ENCODE data around the gene CCHCR1. TPM values are rescaled to one million over a fixed set of nuclear protein-coding genes. Genes with fewer than 3 reads are reported as not detected.

Gene CCHCR1
- polyA plus RNA-seq, 1 experiment, result 10.4 TPM

- peaks cover 13% of the 10 kb centered on the region for H3K27me3 ChIP-seq (ENCODE audit: control insufficient read depth, insufficient read depth, low read length)
- DNase-seq (ENCODE audit: low read depth, low spot score), result no peak
- no peak overlapping the region for H3K4me3 ChIP-seq (ENCODE audit: low read depth, low read length)
- POLR2A ChIA-PET, result no interaction called here
- no peak for TF ChIP-seq CTCF (IDR thresholded peaks at IDR 0.05; ENCODE audit: low read depth, low read length)
- H3K27ac ChIP-seq (ENCODE audit: low read depth, low read length), result no peak overlapping the region
- H3K9me3 ChIP-seq (ENCODE audit: control insufficient read depth, insufficient read depth, low read length), result no peaks in the 10 kb centered on the region; the same call in 1 of the 2 replicates
- CTCF ChIA-PET, result interaction anchor here (0.9 to 7.0 kb wide), 5 partner anchors 16 to 236 kb away, joined by 3 to 64 read pairs (median 5); partner anchors contain the start of gene PSORS1C1
These were observed 26.9 kb downstream of the CCHCR1 start for GRCh38 chr6:31130751-31131150.

DNA sequence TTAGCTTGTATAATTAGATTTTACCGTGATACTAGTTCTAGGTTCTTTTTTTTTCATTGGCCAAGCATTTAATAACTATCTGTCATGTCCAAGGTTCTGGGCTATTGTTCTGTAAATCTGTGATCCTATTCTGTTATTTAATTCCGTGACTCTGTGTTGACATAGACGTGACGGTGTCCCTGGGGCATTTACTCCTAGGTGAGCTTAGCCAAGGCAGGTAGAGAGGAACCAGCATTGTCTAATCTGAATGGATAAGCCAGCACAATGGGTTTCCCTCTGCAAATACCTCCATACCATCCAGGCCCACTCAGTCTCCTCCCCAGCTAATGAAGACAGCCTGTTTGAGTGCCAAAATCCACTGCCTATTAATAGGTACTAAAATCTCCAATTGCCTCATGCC lies 28.5 kb downstream of the CCHCR1 start:
- POLR2A ChIA-PET, result no interaction called here
- no peak for TF ChIP-seq CTCF (IDR thresholded peaks at IDR 0.05; ENCODE audit: low read depth, low read length)
- no peaks in the 10 kb centered on the region; the same call in 1 of the 2 replicates for H3K9me3 ChIP-seq (ENCODE audit: control insufficient read depth, insufficient read depth, low read length)
- peaks cover 13% of the 10 kb centered on the region for H3K27me3 ChIP-seq (ENCODE audit: control insufficient read depth, insufficient read depth, low read length)
- DNase-seq (ENCODE audit: low read depth, low spot score), result no peak
- H3K4me3 ChIP-seq (ENCODE audit: low read depth, low read length), result no peak overlapping the region
- CTCF ChIA-PET, result interaction anchor here (0.7 to 2.2 kb wide), 15 partner anchors 9 to 237 kb away, joined by 3 to 10 read pairs (median 4); partner anchors contain the start of genes PSORS1C2 and TCF19
- no peak overlapping the region for H3K27ac ChIP-seq (ENCODE audit: low read depth, low read length)

- no peaks in the 10 kb centered on the region; the same call in 1 of the 2 replicates for H3K9me3 ChIP-seq (ENCODE audit: control insufficient read depth, insufficient read depth, low read length)
- DNase-seq (ENCODE audit: low read depth, low spot score), result no peak
- peaks cover 13% of the 10 kb centered on the region for H3K27me3 ChIP-seq (ENCODE audit: control insufficient read depth, insufficient read depth, low read length)
- no peak overlapping the region for H3K27ac ChIP-seq (ENCODE audit: low read depth, low read length)
- ChIA-PET POLR2A (no interaction called here), CTCF (interaction anchor here (0.5 to 2.2 kb wide), 19 partner anchors 9 to 614 kb away, joined by 3 to 10 read pairs (median 3); partner anchors contain the start of genes PSORS1C2 and TCF19)
- TF ChIP-seq CTCF (IDR thresholded peaks at IDR 0.05; ENCODE audit: low read depth, low read length), result peak; percentile 88
- H3K4me3 ChIP-seq (ENCODE audit: low read depth, low read length), result no peak overlapping the region
These were observed 29.4 kb downstream of the CCHCR1 start for GRCh38 chr6:31128093-31128676.

GRCh38 chr6:31126396-31127175 lies 31.0 kb downstream of the CCHCR1 start:
- ChIA-PET CTCF (interaction anchor here (0.8 to 1.5 kb wide), 8 partner anchors 20 to 673 kb away, joined by 3 to 5 read pairs (median 4); partner anchors contain the start of gene VARS2), POLR2A (no interaction called here)
- Histone ChIP-seq H3K9me3 (ENCODE audit: control insufficient read depth, insufficient read depth, low read length) (no peaks in the 10 kb centered on the region; the same call in 1 of the 2 replicates), H3K27me3 (ENCODE audit: control insufficient read depth, insufficient read depth, low read length) (peaks cover 13% of the 10 kb centered on the region), H3K27ac (ENCODE audit: low read depth, low read length) (no peak overlapping the region), H3K4me3 (ENCODE audit: low read depth, low read length) (no peak overlapping the region)
- no peak for TF ChIP-seq CTCF (IDR thresholded peaks at IDR 0.05; ENCODE audit: low read depth, low read length)
- no peak for DNase-seq (ENCODE audit: low read depth, low spot score)

Measured in AG04450 (cell line).